SK-N-SH treated with all-trans-retinoic acid at 6 μM for 48 hours (cell line): Measurements from ENCODE around the gene COL21A1.

Experiments
- CREB5 ChIP-seq: fragments of 250-450 bp; sonication (Bioruptor Pico); IDR thresholded peaks from 2 replicates; pipeline ENCODE4 v1.5.1; 2020; ENCODE audit warnings: low read depth, mild to moderate bottlenecking, moderate library complexity
- TCF4 ChIP-seq: fragments of 250-450 bp; sonication (Bioruptor Pico); IDR thresholded peaks from 2 replicates; pipeline ENCODE4 v1.8.0; 2021; ENCODE audit warnings: mild to moderate bottlenecking, moderate library complexity, borderline replicate concordance
- ZNF565 ChIP-seq: fragments of 450-650 bp; formaldehyde crosslinking; conservative IDR thresholded peaks from 2 replicates; pipeline ENCODE4 v1.5.0; 2020; ENCODE audit warnings: low read depth, mild to moderate bottlenecking, moderate library complexity
- TF ChIP-seq, protein P1 (sequence below): fragments of 250-450 bp; sonication (Bioruptor Pico); IDR thresholded peaks from 2 replicates; pipeline ENCODE4 v1.5.1; 2021; ENCODE audit warnings: mild to moderate bottlenecking, moderate library complexity
- TF ChIP-seq, protein P2 (sequence below): fragments of 250-450 bp; sonication (Bioruptor Pico); IDR thresholded peaks from 2 replicates; pipeline ENCODE4 v1.8.0; 2021; ENCODE audit warnings: low read depth, mild to moderate bottlenecking, moderate library complexity, borderline replicate concordance

DNA sequence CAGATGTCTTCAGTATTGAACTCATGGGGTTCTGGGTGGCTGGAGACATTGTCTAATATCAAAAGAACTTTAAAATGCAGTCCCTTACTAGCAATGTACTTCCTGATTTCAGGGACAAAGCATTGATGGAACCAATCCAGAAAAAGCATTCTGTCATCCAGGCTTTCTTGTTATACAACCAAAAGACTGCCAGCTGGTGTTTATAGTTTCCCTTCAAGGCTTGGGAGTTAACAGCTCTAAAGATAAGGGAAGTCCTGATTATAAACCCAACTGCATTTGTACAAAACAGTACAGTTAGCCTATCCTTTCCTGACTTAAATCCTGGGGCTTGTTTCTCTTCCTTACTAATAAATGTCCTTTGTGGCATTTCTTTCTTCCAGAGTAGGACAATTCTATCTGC is 160.0 kb downstream of the COL21A1 start:
- TF ChIP-seq, protein P1, sequence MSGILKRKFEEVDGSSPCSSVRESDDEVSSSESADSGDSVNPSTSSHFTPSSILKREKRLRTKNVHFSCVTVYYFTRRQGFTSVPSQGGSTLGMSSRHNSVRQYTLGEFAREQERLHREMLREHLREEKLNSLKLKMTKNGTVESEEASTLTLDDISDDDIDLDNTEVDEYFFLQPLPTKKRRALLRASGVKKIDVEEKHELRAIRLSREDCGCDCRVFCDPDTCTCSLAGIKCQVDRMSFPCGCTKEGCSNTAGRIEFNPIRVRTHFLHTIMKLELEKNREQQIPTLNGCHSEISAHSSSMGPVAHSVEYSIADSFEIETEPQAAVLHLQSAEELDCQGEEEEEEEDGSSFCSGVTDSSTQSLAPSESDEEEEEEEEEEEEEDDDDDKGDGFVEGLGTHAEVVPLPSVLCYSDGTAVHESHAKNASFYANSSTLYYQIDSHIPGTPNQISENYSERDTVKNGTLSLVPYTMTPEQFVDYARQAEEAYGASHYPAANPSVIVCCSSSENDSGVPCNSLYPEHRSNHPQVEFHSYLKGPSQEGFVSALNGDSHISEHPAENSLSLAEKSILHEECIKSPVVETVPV = no peak
- TF ChIP-seq CREB5 (CRISPR knock-in tag) = no peak
- no peak for TF ChIP-seq ZNF565 (CRISPR knock-in tag)
- TF ChIP-seq, protein P2, sequence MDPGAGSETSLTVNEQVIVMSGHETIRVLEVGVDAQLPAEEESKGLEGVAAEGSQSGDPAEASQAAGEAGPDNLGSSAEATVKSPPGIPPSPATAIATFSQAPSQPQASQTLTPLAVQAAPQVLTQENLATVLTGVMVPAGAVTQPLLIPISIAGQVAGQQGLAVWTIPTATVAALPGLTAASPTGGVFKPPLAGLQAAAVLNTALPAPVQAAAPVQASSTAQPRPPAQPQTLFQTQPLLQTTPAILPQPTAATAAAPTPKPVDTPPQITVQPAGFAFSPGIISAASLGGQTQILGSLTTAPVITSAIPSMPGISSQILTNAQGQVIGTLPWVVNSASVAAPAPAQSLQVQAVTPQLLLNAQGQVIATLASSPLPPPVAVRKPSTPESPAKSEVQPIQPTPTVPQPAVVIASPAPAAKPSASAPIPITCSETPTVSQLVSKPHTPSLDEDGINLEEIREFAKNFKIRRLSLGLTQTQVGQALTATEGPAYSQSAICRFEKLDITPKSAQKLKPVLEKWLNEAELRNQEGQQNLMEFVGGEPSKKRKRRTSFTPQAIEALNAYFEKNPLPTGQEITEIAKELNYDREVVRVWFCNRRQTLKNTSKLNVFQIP (CRISPR knock-in tag) = no peak
- TF ChIP-seq TCF4 (CRISPR knock-in tag) = no peak
